Measurements from ENCODE around the gene ADGRG3. TPM values are rescaled to one million over a fixed set of nuclear protein-coding genes. Genes with fewer than 3 reads are reported as not detected.

The ADGRG3 gene
- total RNA-seq, 4 donors from 2014 or later, result 3.8 to 14.2 (median 8.2) TPM

GRCh38 chr16:57690782-57691471 is 22.8 kb downstream of the ADGRG3 start:
- Histone ChIP-seq H3K27me3 (no peaks in the 10 kb centered on the region), H3K27ac (no peak overlapping the region), H3K4me3 (replicated peaks in 1 of 3) (no peak overlapping the region), H3K9me3 (no peaks in the 10 kb centered on the region), H3K4me1 (no peaks in the 10 kb centered on the region), H3K36me3 (no peaks in the 10 kb centered on the region)
- 67 to 78% methylated on average over 4 of the region's 4 CpGs for WGBS, 2 donors
- intact Hi-C loops (cut with DNase I), result no loop called here
- TF ChIP-seq CTCF (IDR thresholded peaks at IDR 0.05), result no peak
- TF ChIP-seq POLR2A (IDR thresholded peaks at IDR 0.05), result no peak
- no peak for DNase-seq

GRCh38 chr16:57692636-57693035 is 24.5 kb downstream of the ADGRG3 start:
- H3K4me3 ChIP-seq (replicated peaks in 1 of 3), result no peak overlapping the region
- H3K4me1 ChIP-seq, result no peaks in the 10 kb centered on the region
- no peaks in the 10 kb centered on the region for H3K27me3 ChIP-seq
- no peak overlapping the region for H3K27ac ChIP-seq
- DNase-seq, result no peak
- no peaks in the 10 kb centered on the region for H3K9me3 ChIP-seq
- TF ChIP-seq POLR2A (IDR thresholded peaks at IDR 0.05) (no peak), CTCF (IDR thresholded peaks at IDR 0.05) (no peak)
- intact Hi-C loops (cut with DNase I), result no loop called here
- no peaks in the 10 kb centered on the region for H3K36me3 ChIP-seq
- 66 to 77% methylated on average over 2 of the region's 2 CpGs for WGBS, 2 donors

- H3K9me3 ChIP-seq, result no peaks in the 10 kb centered on the region
- no peaks in the 10 kb centered on the region for H3K36me3 ChIP-seq
- H3K4me1 ChIP-seq, result no peaks in the 10 kb centered on the region
- WGBS, 2 donors, result 81 to 88% methylated on average over 4 of the region's 4 CpGs
- H3K27me3 ChIP-seq, result no peaks in the 10 kb centered on the region
- no peak overlapping the region for H3K27ac ChIP-seq
- no peak overlapping the region for H3K4me3 ChIP-seq (replicated peaks in 1 of 3)
- no peak for DNase-seq
- intact Hi-C loops (cut with DNase I), result no loop called here
- TF ChIP-seq CTCF (IDR thresholded peaks at IDR 0.05) (no peak), POLR2A (IDR thresholded peaks at IDR 0.05) (no peak)
Measured at GRCh38 chr16:57693550-57693949, 25.4 kb downstream of the ADGRG3 start.

GRCh38 chr16:57694231-57694724 is 26.2 kb downstream of the ADGRG3 start:
- Histone ChIP-seq H3K4me1 (no peaks in the 10 kb centered on the region), H3K27ac (no peak overlapping the region), H3K36me3 (no peaks in the 10 kb centered on the region), H3K27me3 (no peaks in the 10 kb centered on the region), H3K4me3 (replicated peaks in 1 of 3) (no peak overlapping the region), H3K9me3 (no peaks in the 10 kb centered on the region)
- TF ChIP-seq CTCF (IDR thresholded peaks at IDR 0.05) (no peak), POLR2A (IDR thresholded peaks at IDR 0.05) (no peak)
- intact Hi-C loops (cut with DNase I), result no loop called here
- 65 to 66% methylated on average over 10 of the region's 10 CpGs for WGBS, 2 donors
- no peak for DNase-seq

Measured in thyroid gland (tissue), 4 donors.